HG02759 (cell line): ENCODE data around the gene GRIK1.

Source experiments
- ATAC-seq: cut with Tn5 transposase; IDR thresholded peaks from one replicate; pipeline ENCODE4 v1.9.1; 2021; ENCODE audit warnings: mild to moderate bottlenecking, moderate library complexity; ENCODE audit not compliant: unreplicated experiment

GRIK1 gene

DNA sequence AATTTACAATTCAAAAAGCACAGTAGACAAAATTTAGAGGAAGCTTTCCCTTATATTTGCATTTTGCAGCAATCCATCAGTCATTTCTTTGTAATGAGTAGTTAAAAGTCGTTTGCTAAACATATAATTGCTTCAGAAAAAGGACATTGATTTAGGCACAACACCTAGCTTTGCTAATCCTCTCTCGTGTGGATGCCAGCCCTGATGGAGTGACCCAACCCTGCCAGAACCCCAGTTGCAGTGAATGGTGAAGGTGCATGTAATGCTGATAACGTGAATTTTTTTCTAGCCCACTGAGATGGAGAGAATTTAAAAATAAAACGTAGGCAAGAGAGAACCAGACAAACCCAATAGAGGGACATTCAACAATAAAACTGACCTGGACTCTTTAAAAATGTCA lies 263.4 kb downstream of the GRIK1 start:
- no peak for ATAC-seq

GRCh38 chr21:29675451-29675850 lies 264.3 kb downstream of the GRIK1 start:
- no peak for ATAC-seq

DNA sequence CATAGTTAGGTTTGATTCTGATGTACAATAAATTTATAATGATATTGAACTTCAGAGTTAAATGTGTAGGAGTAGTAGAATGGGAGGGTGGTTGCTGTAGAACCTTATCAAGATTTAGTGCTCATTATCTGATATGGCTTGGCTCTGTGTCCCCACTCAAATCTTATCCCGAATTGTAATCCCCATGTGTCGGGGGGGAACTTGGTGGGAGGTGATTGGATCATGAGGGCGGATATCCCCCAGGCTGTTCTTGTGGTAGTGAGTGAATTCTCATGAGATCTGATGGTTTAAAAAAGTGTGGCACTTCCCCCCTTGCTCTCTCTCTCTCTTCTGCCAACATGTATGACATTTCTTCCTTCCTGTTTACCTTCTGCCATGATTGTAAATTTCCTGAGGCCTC lies 265.5 kb downstream of the GRIK1 start:
- no peak for ATAC-seq

DNA sequence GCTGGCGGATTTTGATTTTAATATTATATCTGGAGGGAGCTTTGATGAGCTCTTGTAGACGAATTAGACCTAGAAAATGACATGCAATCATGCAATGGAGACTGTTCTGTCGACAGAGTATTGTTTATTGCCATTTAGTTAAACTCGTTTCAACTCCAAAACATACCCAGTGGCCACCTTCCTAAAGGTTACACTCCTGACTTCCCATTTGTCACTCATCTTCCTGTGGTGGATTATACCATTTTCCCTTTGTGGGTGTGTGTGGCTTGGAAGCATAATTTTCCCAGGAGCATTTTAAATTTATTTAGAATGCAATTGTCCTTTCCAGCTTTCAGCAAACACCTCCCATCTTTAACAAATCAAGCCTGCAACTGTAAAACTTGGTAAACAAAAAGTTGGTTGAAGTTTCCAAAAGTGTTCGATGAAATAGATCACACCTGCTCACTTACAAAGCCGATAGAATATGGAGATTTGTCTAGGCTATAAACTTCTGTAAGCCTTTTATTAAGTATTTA lies 266.6 kb downstream of the GRIK1 start:
- no peak for ATAC-seq

DNA sequence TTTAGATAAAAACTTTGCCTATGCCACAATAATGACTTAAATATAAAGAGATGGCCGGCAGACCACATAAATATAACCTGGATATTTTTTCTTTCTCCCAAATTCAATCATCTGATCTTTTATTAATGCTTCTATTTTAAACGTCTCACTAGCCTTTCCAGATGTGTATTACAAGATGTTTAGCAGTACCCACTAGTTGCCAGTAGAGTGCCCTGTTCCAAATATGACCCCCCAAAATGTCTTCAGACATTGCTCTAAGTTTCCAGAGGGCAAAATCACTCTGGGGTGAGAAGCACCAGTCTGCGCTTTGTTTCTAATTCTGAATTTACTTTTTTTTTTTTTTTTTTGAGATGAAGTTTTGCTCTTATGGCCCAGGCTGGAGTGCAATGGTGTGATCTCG lies 268.1 kb downstream of the GRIK1 start:
- no peak for ATAC-seq

DNA sequence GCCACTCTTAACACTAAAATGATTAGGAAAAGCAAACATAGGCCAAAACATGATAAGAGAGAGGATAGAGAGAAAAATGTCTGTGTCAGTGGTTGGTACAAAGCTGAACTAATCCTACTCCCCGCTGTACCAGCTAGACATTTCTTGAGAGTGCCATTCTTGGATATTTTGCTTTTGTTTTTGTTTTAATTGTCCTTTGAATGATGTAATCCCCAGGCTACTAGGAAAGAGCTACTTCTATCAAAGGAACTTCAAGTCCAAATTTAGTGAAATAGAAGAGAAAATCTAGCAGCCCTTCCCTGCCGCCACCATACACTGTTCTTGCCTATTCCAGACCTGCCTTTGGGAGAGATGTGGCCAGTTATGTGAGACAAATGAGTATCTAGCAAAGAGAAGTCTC lies 269.6 kb downstream of the GRIK1 start:
- ATAC-seq: no peak

- no peak for ATAC-seq
Measured at GRCh38 chr21:29669416-29669815, 270.4 kb downstream of the GRIK1 start.

DNA sequence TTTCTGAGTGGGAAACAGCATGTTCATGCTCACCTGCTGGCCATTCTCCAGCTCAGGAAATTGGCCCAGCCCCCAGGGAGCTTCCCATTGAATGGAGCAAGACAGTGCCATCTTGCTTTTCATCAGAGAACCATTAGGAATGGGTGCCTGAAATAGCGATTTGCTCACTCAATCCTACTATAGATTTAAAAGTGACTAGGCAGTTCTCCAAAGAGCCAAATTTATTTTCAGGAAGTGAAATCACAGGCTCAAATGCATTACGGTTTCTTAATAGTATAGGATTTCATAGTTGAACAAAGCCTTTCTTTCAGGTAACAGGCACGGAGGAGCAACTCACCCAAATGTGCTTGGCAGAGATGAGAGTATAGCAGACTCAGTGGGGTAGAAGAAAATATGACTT lies 272.1 kb downstream of the GRIK1 start:
- ATAC-seq: no peak

DNA sequence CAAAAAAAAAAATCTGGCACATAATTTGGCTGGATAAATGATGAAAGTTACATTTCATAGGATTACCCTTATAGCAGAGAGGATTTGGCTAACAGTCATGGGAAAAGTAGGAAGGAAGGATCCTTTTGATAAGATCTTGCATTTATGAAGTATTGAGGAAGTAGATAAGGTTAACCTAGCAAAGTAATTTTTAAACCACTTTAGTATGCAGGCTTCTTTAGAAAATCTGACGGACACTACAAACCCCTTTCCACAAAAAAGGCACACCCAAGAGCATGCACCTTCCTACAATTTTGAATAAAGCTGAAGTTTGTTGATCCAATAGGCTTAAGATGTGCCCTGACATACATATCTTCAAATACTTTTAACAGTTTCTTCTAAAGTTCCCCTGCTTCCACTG lies 275.2 kb downstream of the GRIK1 start:
- ATAC-seq: no peak

- no peak for ATAC-seq
Measured at GRCh38 chr21:29661672-29662442, 277.9 kb downstream of the GRIK1 start.

DNA sequence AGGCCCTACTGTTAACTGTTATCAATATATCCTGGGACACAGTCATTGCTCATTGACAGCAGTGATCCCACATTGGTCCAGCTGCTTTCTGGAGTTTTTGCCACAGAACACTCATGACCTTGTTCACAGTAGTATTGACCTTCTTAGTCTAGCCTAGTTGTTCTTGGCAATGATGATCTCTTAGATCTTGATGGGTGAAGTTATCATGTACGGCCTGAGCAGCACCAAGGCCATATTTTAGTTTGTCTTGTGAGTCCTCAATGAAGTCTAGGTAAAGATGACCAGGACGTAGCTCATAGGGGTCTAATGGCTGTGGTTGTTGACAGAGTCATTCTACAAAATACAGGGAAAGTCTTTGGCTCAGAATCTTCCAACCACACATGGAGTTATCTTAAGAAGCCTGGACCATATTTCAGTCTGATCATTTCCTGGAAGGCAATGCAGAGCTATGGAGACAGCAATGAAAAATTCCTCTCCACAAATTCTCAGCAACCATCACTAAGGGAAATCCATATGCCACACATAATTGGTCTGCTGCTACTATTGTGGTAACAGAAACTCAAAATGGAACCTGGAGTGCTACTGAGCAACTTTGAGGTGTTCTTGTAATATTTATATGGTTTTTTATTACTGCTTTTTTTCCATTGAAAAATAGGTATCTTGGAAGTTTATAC lies 279.6 kb downstream of the GRIK1 start:
- no peak for ATAC-seq

GRCh38 chr21:29658934-29659203 lies 280.9 kb downstream of the GRIK1 start:
- no peak for ATAC-seq

DNA sequence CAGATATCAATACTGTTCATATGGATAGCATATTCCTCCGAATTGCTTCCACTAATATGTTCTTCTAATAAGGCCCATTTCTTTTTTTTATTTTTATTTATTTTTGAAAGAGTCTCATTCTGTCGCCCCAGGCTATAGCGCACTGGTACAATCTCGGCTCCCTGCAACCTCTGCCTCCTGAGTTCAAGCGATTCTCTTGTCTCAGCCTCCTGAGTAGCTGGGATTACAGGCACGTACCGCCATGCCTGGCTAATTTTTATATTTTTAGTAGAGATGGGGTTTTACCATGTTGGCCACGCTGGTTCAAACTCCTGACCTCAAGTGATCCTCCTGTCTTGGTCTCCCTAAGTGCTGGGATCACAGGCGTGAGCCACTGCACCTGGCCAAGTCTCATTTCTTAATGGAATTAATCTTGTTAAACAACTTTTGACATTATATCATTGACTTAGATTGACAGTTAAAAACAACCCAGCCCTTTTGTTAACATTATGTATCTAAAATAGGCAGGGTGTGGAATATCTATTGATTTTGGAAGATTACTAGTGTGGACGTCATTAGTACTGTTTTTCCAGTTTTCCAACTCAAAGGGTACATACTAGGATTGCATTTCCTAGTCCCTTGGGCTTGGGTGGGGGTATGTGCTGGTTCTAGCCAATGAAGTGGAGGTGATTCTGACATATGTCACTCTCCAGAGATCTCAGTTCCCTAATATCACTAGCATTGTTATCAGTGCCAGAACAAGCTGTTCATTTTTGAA lies 281.4 kb downstream of the GRIK1 start:
- no peak for ATAC-seq

DNA sequence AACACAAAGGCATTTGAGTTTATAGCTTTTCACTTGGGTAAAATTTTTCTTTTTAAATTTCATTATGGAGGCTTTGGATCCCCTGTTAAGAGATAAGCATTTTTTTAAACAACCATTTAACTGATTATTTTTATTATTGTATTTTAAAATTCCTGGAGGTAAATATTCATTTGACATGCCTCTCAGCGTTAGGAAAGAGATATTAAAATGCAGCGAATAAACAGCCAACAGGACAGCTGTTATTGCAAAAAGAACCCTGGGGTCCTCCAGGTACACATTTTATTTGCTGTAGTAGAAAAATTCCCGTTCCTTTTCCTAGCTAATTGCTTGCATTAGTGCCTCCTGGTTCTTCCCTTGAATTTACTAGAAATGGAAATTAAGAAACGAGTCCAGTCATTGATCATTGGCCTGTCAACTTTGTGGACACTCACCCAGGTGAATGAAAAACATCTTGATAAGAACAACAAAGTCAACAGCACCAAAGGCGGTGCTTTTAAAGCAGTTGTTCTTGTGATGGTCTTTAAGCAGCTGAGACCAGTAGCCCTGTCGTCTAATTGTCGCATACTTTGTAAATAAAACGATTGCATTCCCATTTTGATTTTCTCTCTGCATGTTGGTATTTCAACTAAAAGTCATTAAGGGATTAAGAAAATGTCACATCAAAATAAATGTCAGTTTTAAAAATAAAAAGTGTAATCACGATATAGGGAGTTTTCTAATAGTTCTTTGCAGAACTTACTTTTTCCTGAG lies 282.4 kb downstream of the GRIK1 start:
- ATAC-seq: no peak

DNA sequence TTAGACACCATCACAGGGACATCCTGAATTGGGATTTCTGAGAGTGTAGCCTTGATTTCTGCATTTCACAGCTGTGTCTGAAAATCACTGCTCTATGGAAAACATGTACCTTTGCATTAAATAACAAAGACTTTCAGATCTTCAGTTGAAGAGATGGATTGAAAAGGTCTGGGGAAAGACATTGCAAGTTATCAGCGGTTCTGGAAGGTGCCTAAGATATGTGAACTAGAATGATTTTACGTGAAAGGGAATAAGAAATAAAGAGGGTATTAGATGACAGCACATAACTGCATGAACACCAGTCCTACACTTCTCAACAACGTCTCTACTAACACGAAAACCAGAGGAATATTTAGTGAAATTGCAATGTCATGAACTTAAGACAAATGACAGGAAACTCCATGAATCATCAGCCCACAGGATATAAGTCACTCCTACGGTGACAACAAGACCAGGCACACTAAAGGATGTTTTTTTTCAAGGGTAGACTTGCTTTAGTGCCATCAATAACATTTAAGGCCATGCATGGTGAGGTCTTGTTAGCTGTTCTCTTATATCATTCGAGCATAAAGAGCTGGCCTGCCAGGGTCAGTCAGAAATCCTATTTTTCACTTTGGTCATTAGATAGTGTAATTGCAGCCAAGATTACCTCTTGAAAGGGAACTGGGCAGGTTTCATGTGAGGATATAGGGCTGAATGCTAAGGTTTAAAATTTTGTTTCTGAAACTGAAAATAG lies 283.1 kb downstream of the GRIK1 start:
- ATAC-seq: no peak

DNA sequence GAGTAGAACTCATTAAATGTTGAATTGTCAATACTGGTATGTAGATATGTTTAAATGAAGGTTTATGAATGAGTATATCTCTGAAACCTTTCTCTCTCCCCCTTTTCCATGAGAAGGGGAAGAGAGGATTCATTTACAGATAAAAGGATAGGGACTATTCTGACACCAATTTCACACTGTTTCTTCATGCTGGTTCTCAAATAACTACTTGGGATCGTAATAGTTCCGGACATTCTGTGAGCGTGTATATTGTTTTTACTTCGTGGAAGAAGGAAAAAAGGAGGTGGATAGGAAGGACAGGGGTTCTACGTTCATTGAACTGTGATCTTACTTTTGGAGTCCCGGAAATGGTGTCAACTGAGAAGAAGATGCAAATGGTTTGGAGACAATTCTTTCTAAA lies 284.2 kb downstream of the GRIK1 start:
- ATAC-seq: no peak

DNA sequence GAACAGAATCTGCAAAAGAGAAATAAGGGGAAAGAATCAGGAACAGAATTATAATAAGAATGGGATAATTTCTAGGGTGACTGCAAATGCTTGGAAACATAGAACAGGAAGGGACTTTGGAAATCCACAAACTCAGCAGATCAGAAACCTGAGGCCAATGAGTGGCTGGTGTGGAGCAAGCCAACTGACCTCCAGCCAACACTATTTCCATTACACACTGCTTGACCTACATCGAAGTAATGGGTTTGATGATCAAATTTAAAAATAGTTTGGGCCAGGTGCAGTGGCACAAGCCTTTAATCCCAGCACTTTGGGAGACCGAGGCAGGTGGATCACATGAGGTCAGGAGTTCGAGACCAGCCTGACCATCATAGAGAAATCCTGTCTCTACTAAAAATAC lies 284.9 kb downstream of the GRIK1 start:
- ATAC-seq: no peak

GRCh38 chr21:29654203-29654602 lies 285.6 kb downstream of the GRIK1 start:
- ATAC-seq: no peak

DNA sequence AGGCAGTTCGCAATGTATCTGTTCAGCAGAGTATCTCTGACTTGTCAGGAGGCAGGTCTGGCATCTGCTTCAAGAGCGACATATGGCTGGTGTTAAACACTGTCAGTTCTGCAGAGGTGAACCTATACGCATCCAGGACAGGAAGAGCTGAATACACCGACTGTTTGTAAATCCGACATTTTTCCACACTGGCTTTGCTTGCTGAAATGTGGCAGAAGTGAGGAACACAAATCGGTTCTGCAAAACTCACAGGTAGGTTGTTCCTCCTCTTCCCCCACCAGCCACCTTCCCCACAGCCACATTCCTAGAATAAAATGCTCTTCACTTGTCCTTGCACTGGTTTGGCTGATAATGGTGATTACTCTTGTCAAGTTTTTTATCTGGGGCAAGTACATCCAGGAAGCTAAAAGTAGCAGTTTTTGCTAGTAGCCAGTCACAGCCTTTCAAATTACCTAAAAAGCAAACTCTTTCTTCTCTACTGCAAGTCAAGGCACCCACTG lies 289.2 kb downstream of the GRIK1 start:
- ATAC-seq: no peak

DNA sequence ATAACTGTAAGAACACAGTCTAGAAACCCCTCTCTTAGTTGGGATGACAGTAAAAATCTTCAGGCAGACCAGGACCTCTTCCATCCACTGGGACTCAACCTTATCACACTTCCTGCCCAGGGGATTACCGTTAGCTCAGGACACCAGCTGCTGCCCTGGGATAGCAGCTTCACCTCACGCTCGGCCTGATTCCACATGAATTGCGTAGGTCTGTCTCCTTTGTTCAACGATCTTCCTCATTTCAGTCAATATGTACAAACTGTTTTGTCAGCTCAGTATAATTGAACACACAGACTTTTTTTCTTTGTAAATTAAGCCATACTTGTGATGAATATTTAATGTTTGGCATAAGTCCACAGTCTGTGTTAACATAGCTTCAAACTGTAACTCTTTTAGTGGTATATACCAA lies 290.4 kb downstream of the GRIK1 start:
- ATAC-seq: no peak
